ENCODE results near the gene ZNF497. TPM values are rescaled to one million over a fixed set of nuclear protein-coding genes. Genes with fewer than 3 reads are reported as not detected.
"Not testable (repeated sequence)": the region's sequence is repeated elsewhere in the genome, so short reads cannot be mapped to it uniquely, and the experiment has no call there.

Gene ZNF497
- total RNA-seq, 6 experiments from 2014 or later, result 0.73 to 3.1 (median 1.7) TPM

DNA sequence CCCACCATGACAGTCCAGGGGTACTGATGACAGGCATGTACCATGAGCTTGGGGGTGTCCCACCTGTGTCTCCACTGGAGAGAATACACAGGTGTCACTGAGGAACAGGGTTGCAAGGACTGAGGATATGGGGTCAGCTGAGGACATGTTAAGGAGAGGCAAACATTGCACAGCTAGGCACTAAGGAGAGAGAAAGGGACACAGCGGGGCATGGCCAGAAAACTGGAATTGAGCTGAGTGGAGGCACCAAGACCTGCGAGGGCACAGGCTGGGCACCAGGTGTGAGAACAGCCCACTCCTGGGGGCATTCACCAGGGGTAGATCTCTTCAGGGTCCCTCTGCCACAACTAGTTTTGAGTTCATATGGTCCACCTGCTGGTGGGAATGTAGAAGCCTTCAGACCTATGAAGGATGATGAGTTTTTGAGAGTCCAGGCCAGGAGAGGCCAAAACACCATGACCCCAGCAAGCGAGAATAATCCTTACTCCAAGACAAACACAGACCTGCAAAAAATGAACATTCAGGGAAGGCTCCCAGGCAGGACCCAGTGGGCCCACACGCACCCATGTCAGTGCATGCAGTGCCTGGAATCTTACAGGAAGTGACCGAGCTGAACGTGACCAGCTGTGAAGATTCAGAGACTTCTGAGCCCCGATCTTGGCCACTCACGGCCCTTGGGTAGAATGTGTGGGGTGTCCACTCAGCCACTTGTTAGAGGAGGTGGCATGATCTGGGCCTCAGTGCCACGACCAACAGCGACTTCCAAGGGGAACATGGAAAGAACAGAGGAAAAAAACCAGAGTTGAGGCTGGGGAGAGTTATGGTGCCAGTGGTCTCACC lies 44.5 kb upstream of the ZNF497 start:
- DNase-seq (no peak), ATAC-seq (no peak)
- intact Hi-C loops (cut with DNase I), result no loop called here
- no peak for TF ChIP-seq POLR2A (IDR thresholded peaks at IDR 0.05)
- TF ChIP-seq, protein P1, sequence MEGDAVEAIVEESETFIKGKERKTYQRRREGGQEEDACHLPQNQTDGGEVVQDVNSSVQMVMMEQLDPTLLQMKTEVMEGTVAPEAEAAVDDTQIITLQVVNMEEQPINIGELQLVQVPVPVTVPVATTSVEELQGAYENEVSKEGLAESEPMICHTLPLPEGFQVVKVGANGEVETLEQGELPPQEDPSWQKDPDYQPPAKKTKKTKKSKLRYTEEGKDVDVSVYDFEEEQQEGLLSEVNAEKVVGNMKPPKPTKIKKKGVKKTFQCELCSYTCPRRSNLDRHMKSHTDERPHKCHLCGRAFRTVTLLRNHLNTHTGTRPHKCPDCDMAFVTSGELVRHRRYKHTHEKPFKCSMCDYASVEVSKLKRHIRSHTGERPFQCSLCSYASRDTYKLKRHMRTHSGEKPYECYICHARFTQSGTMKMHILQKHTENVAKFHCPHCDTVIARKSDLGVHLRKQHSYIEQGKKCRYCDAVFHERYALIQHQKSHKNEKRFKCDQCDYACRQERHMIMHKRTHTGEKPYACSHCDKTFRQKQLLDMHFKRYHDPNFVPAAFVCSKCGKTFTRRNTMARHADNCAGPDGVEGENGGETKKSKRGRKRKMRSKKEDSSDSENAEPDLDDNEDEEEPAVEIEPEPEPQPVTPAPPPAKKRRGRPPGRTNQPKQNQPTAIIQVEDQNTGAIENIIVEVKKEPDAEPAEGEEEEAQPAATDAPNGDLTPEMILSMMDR (IDR thresholded peaks at IDR 0.05), result peak in 3 of 4 donors; percentile 11 to 21 (median 13)
- Histone ChIP-seq H3K27me3 (no peaks in the 10 kb centered on the region), H3K36me3 (no peaks in the 10 kb centered on the region), H3K27ac (no peak overlapping the region), H3K9me3 (no peaks in the 10 kb centered on the region), H3K4me1 (peaks cover 0 to 17% (median 4%) of the 10 kb centered on the region in 4 donors), H3K4me3 (peak overlapping the region; percentile 73 to 90 (median 82))
- WGBS (ENCODE audit: insufficient coverage, low coverage, low lambda C conversion rate, missing lambda C conversion rate), result 77% methylated on average over 10 of the region's 10 CpGs

DNA sequence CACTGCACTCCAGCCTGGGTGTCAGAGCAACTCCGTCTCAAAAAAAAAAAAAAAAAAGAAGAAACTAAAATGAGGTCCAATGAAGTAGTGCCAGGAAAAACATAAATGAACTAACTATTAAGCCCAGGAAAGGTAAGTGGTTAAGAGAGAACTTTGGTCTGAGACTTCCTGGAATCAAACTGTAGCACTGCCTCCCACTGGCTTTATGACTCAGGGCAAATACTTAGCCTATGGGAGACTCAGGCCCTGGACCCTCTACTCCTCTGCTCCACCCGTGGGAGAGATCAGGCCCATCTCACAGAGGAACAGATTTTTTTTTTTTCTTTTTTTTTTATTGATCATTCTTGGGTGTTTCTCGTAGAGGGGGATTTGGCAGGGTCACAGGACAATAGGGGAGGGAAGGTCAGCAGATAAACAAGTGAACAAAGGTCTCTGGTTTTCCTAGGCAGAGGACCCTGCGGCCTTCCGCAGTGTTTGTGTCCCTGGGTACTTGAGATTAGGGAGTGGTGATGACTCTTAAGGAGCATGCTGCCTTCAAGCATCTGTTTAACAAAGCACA lies 41.4 kb upstream of the ZNF497 start:
- ATAC-seq; DNase-seq; H3K4me3 ChIP-seq; H3K27me3 ChIP-seq; H3K36me3 ChIP-seq; H3K9me3 ChIP-seq; H3K27ac ChIP-seq; intact Hi-C loops (cut with DNase I): not testable (repeated sequence)
- 41% methylated on average over 4 of the region's 5 CpGs for WGBS (ENCODE audit: insufficient coverage, low coverage, low lambda C conversion rate, missing lambda C conversion rate)
- peaks cover 0 to 16% (median 8%) of the 10 kb centered on the region in 4 donors for H3K4me1 ChIP-seq

DNA sequence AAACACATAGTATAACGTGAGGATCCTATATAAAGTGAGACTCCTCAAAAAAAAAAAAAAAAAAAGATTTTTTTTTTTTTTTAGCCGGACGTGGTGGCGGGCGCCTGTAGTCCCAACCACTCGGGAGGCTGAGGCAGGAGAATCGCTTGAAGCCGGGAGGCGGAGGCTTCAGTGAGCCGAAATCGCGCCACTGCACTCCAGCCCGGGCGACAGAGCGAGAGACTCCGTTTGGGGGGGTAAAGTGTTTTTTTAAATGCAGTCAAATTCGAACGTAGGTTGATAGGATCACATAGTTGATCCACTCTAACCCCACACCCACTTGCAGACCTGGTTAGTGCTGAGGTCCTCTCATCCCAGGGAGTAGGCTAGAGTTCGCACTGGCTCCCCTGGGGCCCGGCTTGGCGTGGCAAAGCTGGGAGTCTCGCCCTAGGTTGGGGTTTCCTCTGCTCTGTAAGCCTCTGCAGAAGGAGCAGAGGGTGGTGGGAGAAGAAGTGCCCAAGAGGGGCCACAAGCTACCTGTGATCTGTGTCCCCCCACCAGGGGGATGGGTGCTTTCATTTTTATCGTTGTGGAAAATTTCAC lies 39.4 kb upstream of the ZNF497 start:
- no peak for DNase-seq
- ATAC-seq, result no peak

DNA sequence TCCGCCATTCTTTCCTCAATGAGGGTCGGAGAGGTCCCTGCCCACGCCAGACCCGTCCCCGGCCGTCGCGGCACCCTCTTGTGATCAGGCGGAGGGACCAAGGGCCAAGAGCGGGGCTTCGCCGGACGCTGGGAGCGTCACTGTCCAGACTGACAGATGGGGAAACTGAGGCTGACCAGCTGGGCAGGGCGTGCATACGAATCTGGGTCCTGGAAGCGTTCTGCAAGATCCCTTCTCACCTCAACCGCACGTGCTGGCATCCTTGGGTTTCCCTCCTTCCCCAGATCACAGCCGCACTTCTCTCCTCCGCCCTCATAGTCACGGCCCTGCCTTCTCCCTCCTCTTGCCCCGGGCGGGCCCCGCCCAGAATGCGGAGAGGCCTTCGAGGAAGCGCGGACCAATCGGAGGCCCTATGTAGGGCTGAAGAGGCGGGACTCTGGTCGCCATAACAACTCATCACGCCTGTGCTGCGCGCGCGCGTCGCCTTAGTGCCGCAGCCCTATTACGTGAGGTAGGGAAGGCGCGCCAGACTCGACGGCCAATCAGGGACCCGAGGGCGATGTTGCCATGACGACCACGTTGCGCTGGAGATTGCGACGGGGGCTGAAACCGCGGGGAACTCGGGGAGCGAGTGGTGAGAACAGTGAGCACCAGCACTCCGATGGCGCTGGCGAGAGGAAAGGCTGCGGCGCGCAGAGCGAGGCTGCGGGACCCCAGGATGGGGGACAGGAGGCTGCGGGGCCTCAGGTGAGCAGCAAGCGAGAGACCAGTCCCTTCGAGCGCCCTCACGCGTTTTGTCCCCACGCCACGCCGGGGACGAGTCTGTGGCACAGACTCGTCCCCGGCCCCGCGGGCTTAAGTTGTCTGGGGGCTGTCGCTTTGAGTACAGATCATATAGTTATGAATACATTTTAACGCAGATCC lies 38.6 kb upstream of the ZNF497 start:
- Histone ChIP-seq H3K9me3 (no peaks in the 10 kb centered on the region), H3K36me3 (no peaks in the 10 kb centered on the region), H3K27ac (no peak overlapping the region), H3K27me3 (no peaks in the 10 kb centered on the region), H3K4me1 (peaks cover 0 to 10% (median 5%) of the 10 kb centered on the region in 4 donors), H3K4me3 (peak overlapping the region; percentile 46 to 61 (median 56))
- intact Hi-C loops (cut with DNase I), result no loop called here
- DNase-seq (peak; percentile 99 to 100 (median 100)), ATAC-seq (peak; percentile 97 to 99 (median 98))
- 8% methylated on average over 25 of the region's 80 CpGs for WGBS (ENCODE audit: insufficient coverage, low coverage, low lambda C conversion rate, missing lambda C conversion rate)
- TF ChIP-seq, protein P1 (IDR thresholded peaks at IDR 0.05), result peak in 2 of 4 donors; percentile 14 to 18
- TF ChIP-seq POLR2A (IDR thresholded peaks at IDR 0.05), result peak; percentile 52

More for the DNA sequence above, 39.4 kb upstream of the ZNF497 start:
- Histone ChIP-seq H3K9me3 (no peaks in the 10 kb centered on the region), H3K36me3 (no peaks in the 10 kb centered on the region), H3K27me3 (no peaks in the 10 kb centered on the region), H3K27ac (no peak overlapping the region), H3K4me1 (peaks cover 0 to 10% (median 5%) of the 10 kb centered on the region in 4 donors), H3K4me3 (peak overlapping the region; percentile 31 to 61 (median 56))
- 22% methylated on average over 5 of the region's 23 CpGs for WGBS (ENCODE audit: insufficient coverage, low coverage, low lambda C conversion rate, missing lambda C conversion rate)
- intact Hi-C loops (cut with DNase I), result no loop called here
- no peak for TF ChIP-seq POLR2A (IDR thresholded peaks at IDR 0.05)
- TF ChIP-seq, protein P1 (IDR thresholded peaks at IDR 0.05), result peak in 1 of 4 donors; percentile 2

All from right lobe of liver (tissue), 6 donors.